H9 (cell line): ENCODE results near the gene TSC1. TPM values are rescaled to one million over a fixed set of nuclear protein-coding genes. Genes with fewer than 3 reads are reported as not detected.

ENCODE experiments used
- DNase-seq: peaks from one replicate; pipeline ENCODE4 v3.0.0-alpha.2; 2017
- H2AFZ ChIP-seq: one replicate; pipeline ENCODE4 v1.6.1; 2013; ENCODE audit warnings: mild to moderate bottlenecking, low read length, control low read depth, moderate library complexity
- H2AK5ac ChIP-seq: 2 replicates; pipeline ENCODE4 v1.6.1; 2013; ENCODE audit warnings: low read length, control low read depth, mixed read lengths; ENCODE audit not compliant: insufficient read length
- H2BK120ac ChIP-seq: one replicate; pipeline ENCODE4 v1.6.1; 2013; ENCODE audit warnings: low read depth, mild to moderate bottlenecking, low read length, control low read depth, inconsistent platforms; ENCODE audit not compliant: poor library complexity, severe bottlenecking
- H2BK12ac ChIP-seq: 2 replicates; pipeline ENCODE4 v1.6.1; 2013; ENCODE audit warnings: low read length, control low read depth, mixed read lengths, low read depth; ENCODE audit not compliant: insufficient read length
- H2BK15ac ChIP-seq: 2 replicates; pipeline ENCODE4 v1.6.1; 2013; ENCODE audit warnings: low read depth, low read length, control low read depth
- H2BK20ac ChIP-seq: one replicate; pipeline ENCODE4 v1.6.1; 2013; ENCODE audit warnings: low read depth, mild to moderate bottlenecking, low read length, control low read depth, inconsistent platforms; ENCODE audit not compliant: poor library complexity, severe bottlenecking
- H2BK5ac ChIP-seq: 2 replicates; pipeline ENCODE4 v1.6.1; 2013; ENCODE audit warnings: low read length, control low read depth, mixed read lengths; ENCODE audit not compliant: insufficient read length
- H3K14ac ChIP-seq: 2 replicates; pipeline ENCODE4 v1.6.1; 2013; ENCODE audit warnings: low read length, control low read depth; ENCODE audit not compliant: insufficient read depth
- H3K18ac ChIP-seq: 2 replicates; pipeline ENCODE4 v1.6.1; 2013; ENCODE audit warnings: low read depth, mild to moderate bottlenecking, mixed read lengths, low read length, control low read depth; ENCODE audit not compliant: insufficient read length
- H3K23ac ChIP-seq: 2 replicates; pipeline ENCODE4 v1.6.1; 2013; ENCODE audit warnings: low read length, control low read depth, mixed read lengths, low read depth; ENCODE audit not compliant: insufficient read length
- H3K23me2 ChIP-seq: 2 replicates; pipeline ENCODE4 v1.6.1; 2013; ENCODE audit warnings: low read depth, mild to moderate bottlenecking, mixed read lengths, low read length, control low read depth; ENCODE audit not compliant: insufficient read length, poor library complexity, severe bottlenecking
- H3K27ac ChIP-seq: 2 replicates; pipeline ENCODE4 v1.5.1; 2013; ENCODE audit warnings: low read length, control low read depth, mixed read lengths, low read depth; ENCODE audit not compliant: insufficient read length
- H3K27me3 ChIP-seq: 2 replicates; pipeline ENCODE4 v1.6.1; 2013; ENCODE audit warnings: low read length, control low read depth, inconsistent platforms; ENCODE audit not compliant: insufficient read depth
- H3K4ac ChIP-seq: 2 replicates; pipeline ENCODE4 v1.6.1; 2013; ENCODE audit warnings: low read depth, mild to moderate bottlenecking, control low read depth, inconsistent platforms, low read length, moderate library complexity
- H3K4me1 ChIP-seq: 2 replicates; pipeline ENCODE4 v1.6.1; 2013; ENCODE audit warnings: low read length, control low read depth, inconsistent platforms; ENCODE audit not compliant: insufficient read depth
- H3K4me2 ChIP-seq: 2 replicates; pipeline ENCODE4 v1.6.1; 2013; ENCODE audit warnings: low read length, control low read depth, mixed read lengths; ENCODE audit not compliant: insufficient read length, insufficient read depth
- H3K56ac ChIP-seq: 2 replicates; pipeline ENCODE4 v1.6.1; 2013; ENCODE audit warnings: low read depth, mild to moderate bottlenecking, mixed read lengths, low read length, control low read depth; ENCODE audit not compliant: insufficient read length
- H3K79me1 ChIP-seq: 2 replicates; pipeline ENCODE4 v1.6.1; 2013; ENCODE audit warnings: low read depth, mild to moderate bottlenecking, moderate library complexity, low read length, control low read depth, inconsistent platforms; ENCODE audit not compliant: insufficient read depth, poor library complexity, severe bottlenecking
- H3K79me2 ChIP-seq: 2 replicates; pipeline ENCODE4 v1.6.1; 2013; ENCODE audit warnings: low read length, control low read depth, inconsistent platforms; ENCODE audit not compliant: insufficient read depth
- H3K9ac ChIP-seq: 2 replicates; pipeline ENCODE4 v1.6.1; 2013; ENCODE audit warnings: low read length, control low read depth, mixed read lengths; ENCODE audit not compliant: insufficient read length; ENCODE audit errors: extremely low read depth
- H3K9me3 ChIP-seq: one replicate; pipeline ENCODE4 v1.6.1; 2013; ENCODE audit warnings: low read depth, low read length, inconsistent platforms; ENCODE audit not compliant: control insufficient read depth
- H3T11ph ChIP-seq: one replicate; pipeline ENCODE4 v1.6.1; 2013; ENCODE audit warnings: mild to moderate bottlenecking, low read length, control low read depth, inconsistent platforms
- H4K20me1 ChIP-seq: one replicate; pipeline ENCODE4 v1.6.1; 2013; ENCODE audit not compliant: control insufficient read depth, insufficient read length, insufficient read depth
- H4K5ac ChIP-seq: 2 replicates; pipeline ENCODE4 v1.6.1; 2013; ENCODE audit warnings: low read depth, mild to moderate bottlenecking, mixed read lengths, low read length, control low read depth; ENCODE audit not compliant: insufficient read length
- H4K8ac ChIP-seq: replicated peaks from 2 replicates; pipeline ENCODE4 v1.6.1; 2013; ENCODE audit warnings: low read length, control low read depth, mixed read lengths, low read depth; ENCODE audit not compliant: insufficient read length
- H4K91ac ChIP-seq: 2 replicates; pipeline ENCODE4 v1.6.1; 2013; ENCODE audit warnings: low read depth, mild to moderate bottlenecking, moderate library complexity, mixed read lengths, low read length, control low read depth; ENCODE audit not compliant: insufficient read length
- H3K27ac Mint-ChIP-seq, 3 experiments: 2 replicates in 2 of 3; 3 replicates in 1 of 3; pipeline ENCODE4 v1.8.0; 2020 to 2021; ENCODE audit warnings: mixed read lengths in 3 of 3, mild to moderate bottlenecking in 1 of 3, moderate library complexity in 1 of 3
- H3K27me3 Mint-ChIP-seq: 2 replicates; pipeline ENCODE4 v1.8.0; 2021; ENCODE audit warnings: low read depth, mild to moderate bottlenecking, moderate library complexity, mixed read lengths
- H3K36me3 Mint-ChIP-seq, 3 experiments: 2 replicates in 2 of 3; 3 replicates in 1 of 3; pipeline ENCODE4 v1.8.0; 2020 to 2021; ENCODE audit warnings: low read depth in 3 of 3, mixed read lengths in 3 of 3; ENCODE audit not compliant: insufficient read depth in 1 of 3
- H3K4me1 Mint-ChIP-seq, 2 experiments: 2 replicates each; pipeline ENCODE4 v1.8.0; 2020; ENCODE audit warnings: mixed read lengths in 2 of 2
- H3K4me3 Mint-ChIP-seq, 2 experiments: 2 replicates in 1 of 2; 3 replicates in 1 of 2; pipeline ENCODE4 v1.8.0; 2020 to 2021; ENCODE audit warnings: mild to moderate bottlenecking in 2 of 2, mixed read lengths in 2 of 2, moderate library complexity in 1 of 2
- H3K9me3 Mint-ChIP-seq, 2 experiments: 2 replicates in 1 of 2; 3 replicates in 1 of 2; pipeline ENCODE4 v1.8.0; 2020; ENCODE audit warnings: mild to moderate bottlenecking in 2 of 2, mixed read lengths in 2 of 2, moderate library complexity in 1 of 2
- CTCF ChIP-seq: fragments of 200-600 bp; sonication (generic); conservative IDR thresholded peaks from 3 replicates; pipeline ENCODE4 v1.8.0; 2021; ENCODE audit warnings: antibody characterized with exemption, mild to moderate bottlenecking
- WGBS: extraction: QIAGEN DNeasy Blood & Tissue Kit; methylation state at CpG from one replicate; pipeline ENCODE4 v1.1.7; 2013; ENCODE audit warnings: missing lambda C conversion rate, low lambda C conversion rate, mixed read lengths; ENCODE audit not compliant: insufficient read length; ENCODE audit errors: extremely low coverage; 5-methylcytosine and 5-hydroxymethylcytosine counted together
- total RNA-seq: library from RNA; stranded (reverse); gene quantifications from 2 replicates; pipeline ENCODE4 v1.2.1, GENCODE V29; 2021

TSC1 gene
- total RNA-seq, 1 experiment from 2014 or later: 32.7 TPM

- DNase-seq: no peak
- Histone ChIP-seq H3K14ac (no peak overlapping the region), H2BK120ac (no peak overlapping the region), H2BK5ac (no peak overlapping the region), H3K4me2 (no peak overlapping the region), H3K23me2 (no peaks in the 10 kb centered on the region), H3K79me1 (no peaks in the 10 kb centered on the region), H3K27me3 (no peaks in the 10 kb centered on the region), H3K9ac (no peak overlapping the region), H3K23ac (no peak overlapping the region), H2AFZ (no peak overlapping the region), H3K9me3 (no peaks in the 10 kb centered on the region), H4K8ac (no peak overlapping the region), H3K18ac (no peak overlapping the region), H3T11ph (no peak overlapping the region), H4K5ac (no peak overlapping the region), H3K4ac (no peak overlapping the region), H4K91ac (no peak overlapping the region), H2AK5ac (no peak overlapping the region), H3K4me1 (no peaks in the 10 kb centered on the region), H2BK20ac (no peak overlapping the region), H2BK12ac (no peak overlapping the region), H3K79me2 (no peaks in the 10 kb centered on the region), H2BK15ac (no peak overlapping the region), H3K27ac (no peak overlapping the region), H3K56ac (no peak overlapping the region), H4K20me1 (no peaks in the 10 kb centered on the region)
- H3K9me3 Mint-ChIP-seq: no peaks in the 10 kb centered on the region
- H3K36me3 Mint-ChIP-seq: no peaks in the 10 kb centered on the region
- H3K4me1 Mint-ChIP-seq: peaks cover 14% of the 10 kb centered on the region in 2 experiments
- WGBS: no CpG with 5 or more reads among the region's 8 CpGs
- H3K27ac Mint-ChIP-seq: no peak overlapping the region
- no peak for TF ChIP-seq CTCF
- H3K27me3 Mint-ChIP-seq: peaks cover 8% of the 10 kb centered on the region
- no peak overlapping the region for H3K4me3 Mint-ChIP-seq
Measured at GRCh38 chr9:132866898-132867297, 77.5 kb downstream of the TSC1 start.
